GM23338 (cell line): ENCODE results near the gene FGF2. TPM values are rescaled to one million over a fixed set of nuclear protein-coding genes. Genes with fewer than 3 reads are reported as not detected.
A peak's percentile ranks its signal among the peaks of the same experiment; 100 is the strongest.

Experiments used
- ATAC-seq: fragments of 200-7000 bp; cut with Tn5 transposase; 3 replicates; pipeline ENCODE4 v1.9.1; 2020
- DNase-seq: peaks from one replicate; pipeline ENCODE4 v3.0.0-alpha.2; 2015; ENCODE audit warnings: low spot score
- H2AFZ ChIP-seq: fragments of 200-600 bp; sonication (generic); 2 replicates; pipeline ENCODE4 v1.8.0; 2016; ENCODE audit warnings: antibody characterized with exemption, mild to moderate bottlenecking, moderate library complexity
- H3F3A ChIP-seq: fragments of 200-600 bp; sonication (generic); replicated peaks from 2 replicates; pipeline ENCODE4 v1.8.0; 2017; ENCODE audit warnings: antibody characterized with exemption, mixed run types, low read depth
- H3K27ac ChIP-seq: fragments of 200-600 bp; sonication (generic); 2 replicates; pipeline ENCODE4 v1.6.1; 2016; ENCODE audit warnings: low read depth
- H3K27me3 ChIP-seq: fragments of 200-600 bp; sonication (generic); 2 replicates; pipeline ENCODE4 v1.8.0; 2016; ENCODE audit warnings: mild to moderate bottlenecking, mixed run types, moderate library complexity; ENCODE audit not compliant: insufficient read depth
- H3K36me3 ChIP-seq: fragments of 200-600 bp; sonication (generic); 2 replicates; pipeline ENCODE4 v1.8.0; 2016; ENCODE audit warnings: mild to moderate bottlenecking; ENCODE audit not compliant: insufficient read depth
- H3K4me1 ChIP-seq: fragments of 200-600 bp; sonication (generic); 2 replicates; pipeline ENCODE4 v1.8.0; 2016; ENCODE audit warnings: mild to moderate bottlenecking, moderate library complexity; ENCODE audit not compliant: insufficient read depth
- H3K4me2 ChIP-seq: fragments of 200-600 bp; sonication (generic); 2 replicates; pipeline ENCODE4 v1.7.1; 2017; ENCODE audit warnings: mixed run types
- H3K4me3 ChIP-seq: fragments of 200-600 bp; sonication (generic); 2 replicates; pipeline ENCODE4 v1.6.1; 2016; ENCODE audit warnings: mixed run types
- H3K79me2 ChIP-seq: fragments of 200-600 bp; sonication (generic); replicated peaks from 2 replicates; pipeline ENCODE4 v1.8.0; 2017; ENCODE audit warnings: mild to moderate bottlenecking; ENCODE audit not compliant: insufficient read depth
- H3K9me2 ChIP-seq: fragments of 200-600 bp; sonication (generic); 2 replicates; pipeline ENCODE4 v1.8.0; 2017; ENCODE audit not compliant: insufficient read depth
- H4K20me1 ChIP-seq: fragments of 200-600 bp; sonication (generic); replicated peaks from 2 replicates; pipeline ENCODE4 v1.8.0; 2017; ENCODE audit warnings: mild to moderate bottlenecking; ENCODE audit not compliant: insufficient read depth
- H3K27ac Mint-ChIP-seq: 2 replicates; pipeline ENCODE4 v1.8.0; 2020; ENCODE audit warnings: inconsistent platforms, mild to moderate bottlenecking, moderate library complexity, mixed read lengths
- H3K27me3 Mint-ChIP-seq: 3 replicates; pipeline ENCODE4 v1.8.0; 2022; ENCODE audit warnings: low read depth, mild to moderate bottlenecking, moderate library complexity, mixed read lengths, inconsistent platforms; ENCODE audit not compliant: insufficient read depth, poor library complexity
- H3K36me3 Mint-ChIP-seq: 3 replicates; pipeline ENCODE4 v1.8.0; 2021; ENCODE audit warnings: low read depth, mild to moderate bottlenecking, inconsistent platforms, moderate library complexity, mixed read lengths
- H3K4me1 Mint-ChIP-seq: 3 replicates; pipeline ENCODE4 v1.8.0; 2020; ENCODE audit warnings: mild to moderate bottlenecking, inconsistent platforms, mixed read lengths
- H3K4me3 Mint-ChIP-seq: 3 replicates; pipeline ENCODE4 v1.8.0; 2021; ENCODE audit warnings: moderate library complexity, mild to moderate bottlenecking, inconsistent platforms, mixed read lengths
- H3K9me3 Mint-ChIP-seq: 3 replicates; pipeline ENCODE4 v1.8.0; 2020; ENCODE audit warnings: moderate library complexity, mild to moderate bottlenecking, inconsistent platforms, mixed read lengths
- CREB1 ChIP-seq: fragments of 250-450 bp; sonication (Bioruptor Pico); IDR thresholded peaks from 2 replicates; pipeline ENCODE4 v1.5.0; 2020; ENCODE audit warnings: low read depth, mild to moderate bottlenecking, moderate library complexity
- EZH2phosphoT487 ChIP-seq: fragments of 200-600 bp; sonication (generic); IDR thresholded peaks from one replicate; pipeline ENCODE4 v1.8.1; 2018; ENCODE audit warnings: antibody characterized with exemption; ENCODE audit not compliant: unreplicated experiment
- JUNB ChIP-seq: IDR thresholded peaks from one replicate; pipeline ENCODE4 v1.6.1; 2016; ENCODE audit warnings: antibody characterized with exemption; ENCODE audit not compliant: unreplicated experiment
- NANOG ChIP-seq: IDR thresholded peaks from 2 replicates; pipeline ENCODE4 v1.6.1; 2016; ENCODE audit warnings: antibody characterized with exemption, borderline replicate concordance
- POLR2AphosphoS5 ChIP-seq: IDR thresholded peaks from 2 replicates; pipeline ENCODE4 v1.6.1; 2016; ENCODE audit warnings: antibody characterized with exemption, low read depth
- STAT1 ChIP-seq: IDR thresholded peaks from one replicate; pipeline ENCODE4 v1.6.1; 2016; ENCODE audit warnings: antibody characterized with exemption; ENCODE audit not compliant: unreplicated experiment
- ZNF331 ChIP-seq: fragments of 250-450 bp; sonication (Bioruptor Pico); IDR thresholded peaks from 2 replicates; pipeline ENCODE4 v1.5.0; 2020; ENCODE audit warnings: low read depth, mild to moderate bottlenecking, moderate library complexity
- ZNF462 ChIP-seq: fragments of 250-450 bp; sonication (Bioruptor Pico); IDR thresholded peaks from 2 replicates; pipeline ENCODE4 v1.5.0; 2020; ENCODE audit warnings: mild to moderate bottlenecking, moderate library complexity
- polyA plus RNA-seq: library from polyadenylated mRNA; unstranded; fragments of >200 nt; fragmentation: Nextera tagmentation; extraction: Ambion mirVana; gene quantifications from 2 replicates; pipeline ENCODE4 v1.2.1, GENCODE V29; 2016
- total RNA-seq: library from RNA; depleted of rRNA; stranded (reverse); fragments of >200 nt; shearing (Covaris generic); gene quantifications from 2 replicates; pipeline ENCODE4 v1.2.3, GENCODE V29; 2014

Gene FGF2
- total and polyA plus RNA-seq, 2 experiments from 2014 or later, result 28.3 to 84.4 TPM

- Histone ChIP-seq H3K27me3 (no peaks in the 10 kb centered on the region), H3K4me3 (peak overlapping the region; percentile 87), H3F3A (0 out of 2 replicates have a peak, but pooled peaks cover 4% of the 10 kb centered on the region), H4K20me1 (no peaks in the 10 kb centered on the region), H3K9me2 (no peaks in the 10 kb centered on the region), H3K36me3 (no peaks in the 10 kb centered on the region), H3K4me2 (peak overlapping the region; percentile 97), H2AFZ (peak overlapping the region; percentile 99; the same call in 1 of the 2 replicates), H3K79me2 (peaks cover 38% of the 10 kb centered on the region), H3K4me1 (peaks cover 27% of the 10 kb centered on the region), H3K27ac (no peak overlapping the region)
- Mint-ChIP-seq H3K36me3 (no peaks in the 10 kb centered on the region), H3K27me3 (no peaks in the 10 kb centered on the region), H3K4me3 (no peak overlapping the region; the same call in 2 of the 3 replicates), H3K4me1 (peaks cover 10% of the 10 kb centered on the region; the same call in 2 of the 3 replicates), H3K9me3 (no peaks in the 10 kb centered on the region), H3K27ac (no peak overlapping the region)
- no peak for DNase-seq
- TF ChIP-seq STAT1, result no peak
- no peak for TF ChIP-seq CREB1
- no peak for TF ChIP-seq EZH2phosphoT487
- TF ChIP-seq JUNB, result no peak
- no peak for TF ChIP-seq NANOG
- no peak for TF ChIP-seq ZNF331
- no peak for TF ChIP-seq POLR2AphosphoS5
- no peak for TF ChIP-seq ZNF462 (CRISPR knock-in tag)
- ATAC-seq, result no peak
These were observed 94.7 kb downstream of the FGF2 start for GRCh38 chr4:122921300-122921699.
